Skeletal muscle tissue (tissue), 4 donors: Measurements from ENCODE around the gene SELPLG. TPM values are rescaled to one million over a fixed set of nuclear protein-coding genes. Genes with fewer than 3 reads are reported as not detected.

Experiments used
- H3K27ac ChIP-seq: one replicate; pipeline ENCODE4 v1.7.0; 2013; ENCODE audit warnings: mild to moderate bottlenecking, low read depth, low read length, inconsistent platforms
- H3K27me3 ChIP-seq, 3 donors: one replicate each; pipeline ENCODE4 v1.7.0; 2013; ENCODE audit warnings: low read length in 3 of 3; ENCODE audit not compliant: control insufficient read depth in 3 of 3, insufficient read depth in 3 of 3
- H3K36me3 ChIP-seq, 3 donors: one replicate each; pipeline ENCODE4 v1.7.0; 2013; ENCODE audit warnings: low read length in 3 of 3; ENCODE audit not compliant: control insufficient read depth in 3 of 3, insufficient read depth in 3 of 3
- H3K4me1 ChIP-seq, 3 donors: one replicate each; pipeline ENCODE4 v1.7.0; 2013; ENCODE audit warnings: low read length in 3 of 3, mild to moderate bottlenecking in 3 of 3; ENCODE audit not compliant: control insufficient read depth in 3 of 3, insufficient read depth in 3 of 3
- H3K4me3 ChIP-seq, 3 donors: one replicate each; pipeline ENCODE4 v1.7.0; 2013; ENCODE audit warnings: low read length in 3 of 3
- H3K9ac ChIP-seq, 3 donors: one replicate each; pipeline ENCODE4 v1.7.0; 2013; ENCODE audit warnings: low read length in 3 of 3, mild to moderate bottlenecking in 3 of 3, moderate library complexity in 2 of 3, low read depth in 1 of 3
- H3K9me3 ChIP-seq, 3 donors: one replicate each; pipeline ENCODE4 v1.7.0; 2013; ENCODE audit warnings: low read length in 3 of 3; ENCODE audit not compliant: control insufficient read depth in 3 of 3
- total RNA-seq: library from RNA; depleted of rRNA; stranded (reverse); fragments of >200 nt; gene quantifications from one replicate; pipeline ENCODE4 v1.2.3, GENCODE V29; 2014
- donor health status: Osteomylitis.

SELPLG gene
- total RNA-seq, 1 donor from 2014 or later = 3.7 TPM

DNA sequence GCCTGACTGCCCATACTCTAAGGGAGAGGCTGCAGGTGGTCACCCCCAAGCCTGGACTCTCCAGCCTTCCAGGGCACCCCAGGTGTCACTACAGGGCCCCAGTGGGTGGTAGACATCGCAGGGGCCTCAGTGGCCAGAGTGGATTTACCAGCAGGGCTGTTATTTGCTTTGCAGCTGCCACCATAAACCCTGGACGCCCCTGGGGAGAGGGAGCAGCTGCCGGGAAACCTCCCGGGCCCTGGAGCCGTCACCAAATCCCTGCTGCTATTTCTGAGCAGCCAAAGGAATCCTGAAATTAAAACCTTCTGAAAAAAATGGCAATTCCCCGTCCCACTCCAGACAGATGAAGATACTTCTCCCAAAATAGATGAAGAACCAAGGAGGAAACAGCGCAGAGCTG, 49.7 kb downstream of the SELPLG start:
- H3K4me1 ChIP-seq = peaks cover 8 to 14% (median 9%) of the 10 kb centered on the region in 3 donors
- no peak overlapping the region for H3K27ac ChIP-seq
- no peaks in the 10 kb centered on the region for H3K36me3 ChIP-seq
- no peak overlapping the region for H3K9ac ChIP-seq
- no peaks in the 10 kb centered on the region for H3K9me3 ChIP-seq
- no peak overlapping the region for H3K4me3 ChIP-seq
- H3K27me3 ChIP-seq = no peaks in the 10 kb centered on the region

DNA sequence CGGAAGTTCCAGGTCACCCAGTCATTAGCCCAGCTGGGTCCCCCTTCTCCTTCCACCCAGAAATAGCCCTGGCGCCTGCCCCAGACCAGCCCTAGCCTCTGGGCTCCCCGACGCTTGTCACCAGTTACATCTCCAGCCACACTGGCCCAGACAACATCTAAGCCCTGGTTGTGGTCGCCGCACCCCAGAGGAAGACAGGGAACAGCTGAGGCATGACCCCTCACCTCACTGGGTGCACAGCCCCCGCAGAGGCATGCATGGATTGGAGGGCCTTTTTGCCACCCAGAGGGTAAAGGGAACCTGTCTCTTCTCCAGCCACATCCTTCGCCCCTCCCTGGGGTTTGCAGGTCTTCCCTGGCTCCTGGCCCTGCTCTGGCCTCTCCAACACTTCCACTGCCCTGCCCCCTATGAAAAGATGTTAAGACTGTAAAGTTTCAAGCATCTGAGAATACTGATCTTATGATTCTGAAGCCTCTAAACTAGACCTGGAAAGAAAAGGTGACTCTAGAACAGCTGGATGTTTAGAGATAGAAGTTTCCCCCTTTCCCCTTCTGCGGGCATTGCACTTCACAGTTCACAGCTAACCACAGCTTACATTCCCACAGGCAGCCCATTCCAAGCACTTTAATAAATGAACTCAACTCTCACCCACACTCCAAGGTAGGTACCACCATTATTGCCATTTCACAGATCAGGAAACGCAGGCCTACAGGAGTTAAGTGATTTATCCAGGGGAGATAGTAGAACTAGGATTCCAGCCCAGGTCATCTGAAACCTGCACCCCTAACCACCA, 50.5 kb downstream of the SELPLG start:
- no peak overlapping the region for H3K27ac ChIP-seq
- peaks cover 8 to 14% (median 9%) of the 10 kb centered on the region in 3 donors for H3K4me1 ChIP-seq
- no peaks in the 10 kb centered on the region for H3K9me3 ChIP-seq
- H3K9ac ChIP-seq = peak overlapping the region in 1 of 3 donors; percentile 25
- H3K36me3 ChIP-seq = no peaks in the 10 kb centered on the region
- H3K4me3 ChIP-seq = no peak overlapping the region
- H3K27me3 ChIP-seq = no peaks in the 10 kb centered on the region

DNA sequence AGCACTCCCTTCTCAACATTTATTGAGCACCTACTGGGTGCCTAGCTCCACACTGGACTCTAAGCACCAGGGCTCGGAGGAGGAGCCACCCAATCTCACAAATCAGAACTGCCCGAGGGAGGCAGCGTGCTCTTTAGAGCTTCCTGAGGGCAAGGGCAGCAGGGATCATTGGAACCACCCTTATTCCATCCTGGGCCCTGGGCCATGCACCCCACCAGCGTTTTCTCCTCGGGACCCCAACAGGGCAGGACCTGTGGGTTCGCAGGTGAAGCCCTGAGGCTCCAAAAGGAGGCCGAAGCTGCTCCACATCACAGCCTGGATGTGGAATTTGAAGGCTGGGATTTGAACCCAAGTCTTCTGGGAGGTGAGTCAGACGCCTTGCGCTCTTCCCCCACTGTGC, 51.2 kb downstream of the SELPLG start:
- Histone ChIP-seq H3K27ac (no peak overlapping the region), H3K4me3 (no peak overlapping the region), H3K27me3 (no peaks in the 10 kb centered on the region), H3K36me3 (no peaks in the 10 kb centered on the region), H3K9me3 (no peaks in the 10 kb centered on the region), H3K9ac (no peak overlapping the region), H3K4me1 (peaks cover 8 to 14% (median 9%) of the 10 kb centered on the region in 3 donors)

GRCh38 chr12:108581311-108582227, 52.1 kb downstream of the SELPLG start:
- H3K36me3 ChIP-seq = no peaks in the 10 kb centered on the region
- H3K4me3 ChIP-seq = no peak overlapping the region
- H3K4me1 ChIP-seq = peaks cover 8 to 15% (median 9%) of the 10 kb centered on the region in 3 donors
- H3K9me3 ChIP-seq = no peaks in the 10 kb centered on the region
- H3K9ac ChIP-seq = no peak overlapping the region
- H3K27me3 ChIP-seq = no peaks in the 10 kb centered on the region
- no peak overlapping the region for H3K27ac ChIP-seq

DNA sequence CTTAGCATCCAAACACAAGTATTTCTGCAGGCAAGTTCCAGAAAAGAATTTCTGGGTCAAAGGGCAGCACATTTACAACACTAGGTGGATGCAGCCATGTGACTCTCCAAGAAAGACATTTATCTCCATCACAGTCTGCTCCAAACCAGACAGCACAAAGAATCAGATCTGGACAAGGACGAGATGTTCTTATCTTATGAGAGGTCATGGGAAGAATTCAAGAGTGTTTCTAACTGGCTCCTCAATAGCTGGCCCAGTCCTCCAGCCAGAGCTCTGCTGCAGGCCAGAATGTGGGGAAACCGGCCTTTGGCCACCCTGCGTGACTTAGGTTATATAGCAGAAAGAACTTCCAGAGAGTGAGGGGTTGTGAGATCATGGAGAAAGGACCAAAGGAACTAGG, 53.2 kb downstream of the SELPLG start:
- no peak overlapping the region for H3K4me3 ChIP-seq
- H3K9me3 ChIP-seq = no peaks in the 10 kb centered on the region
- peaks cover 8 to 19% (median 9%) of the 10 kb centered on the region in 3 donors for H3K4me1 ChIP-seq
- no peak overlapping the region for H3K27ac ChIP-seq
- H3K36me3 ChIP-seq = no peaks in the 10 kb centered on the region
- H3K27me3 ChIP-seq = no peaks in the 10 kb centered on the region
- no peak overlapping the region for H3K9ac ChIP-seq

DNA sequence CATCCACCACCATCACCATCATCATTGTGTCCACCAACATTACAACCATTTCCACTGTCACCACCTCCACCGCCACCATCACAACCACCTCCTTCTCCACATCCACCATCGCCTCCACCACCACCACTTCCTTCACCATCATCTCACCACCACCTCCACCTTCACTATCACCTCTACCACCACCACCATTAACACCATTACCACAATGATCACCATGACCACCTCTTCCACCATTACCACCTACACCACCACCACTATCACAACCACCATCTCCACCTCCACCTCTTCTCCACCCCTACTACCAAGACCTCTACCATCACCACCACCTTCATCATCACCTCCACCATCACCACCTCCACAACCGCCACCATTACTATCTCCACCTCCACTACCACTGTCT, 54.9 kb downstream of the SELPLG start:
- Histone ChIP-seq H3K4me3 (no peak overlapping the region), H3K27ac (no peak overlapping the region), H3K4me1 (peaks cover 6 to 12% (median 7%) of the 10 kb centered on the region in 3 donors), H3K36me3 (no peaks in the 10 kb centered on the region), H3K9me3 (no peaks in the 10 kb centered on the region), H3K9ac (no peak overlapping the region), H3K27me3 (no peaks in the 10 kb centered on the region)

DNA sequence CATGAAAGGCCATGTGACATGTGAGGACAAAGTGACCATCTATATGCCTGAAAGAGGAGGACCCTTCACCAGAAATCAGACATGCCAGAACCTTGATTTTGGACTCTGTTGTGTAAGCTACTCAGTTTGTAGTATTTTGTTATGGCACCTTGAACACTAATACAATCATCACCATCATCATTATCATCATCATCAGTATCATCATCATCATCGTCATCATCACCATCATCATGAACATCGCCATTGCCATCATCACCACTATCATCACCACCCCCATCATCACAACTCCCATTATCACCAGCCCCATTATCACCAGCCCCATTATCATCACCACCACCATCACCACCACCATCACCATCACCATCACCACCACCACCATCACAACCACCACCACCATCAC, 55.4 kb downstream of the SELPLG start:
- H3K9me3 ChIP-seq = no peaks in the 10 kb centered on the region
- H3K9ac ChIP-seq = no peak overlapping the region
- H3K27me3 ChIP-seq = no peaks in the 10 kb centered on the region
- H3K4me1 ChIP-seq = peaks cover 3 to 7% (median 4%) of the 10 kb centered on the region in 3 donors
- no peak overlapping the region for H3K4me3 ChIP-seq
- no peak overlapping the region for H3K27ac ChIP-seq
- no peaks in the 10 kb centered on the region for H3K36me3 ChIP-seq

GRCh38 chr12:108577458-108577857, 56.2 kb downstream of the SELPLG start:
- Histone ChIP-seq H3K36me3 (no peaks in the 10 kb centered on the region), H3K4me1 (peaks cover 0 to 4% (median 0%) of the 10 kb centered on the region in 3 donors), H3K4me3 (no peak overlapping the region), H3K9me3 (no peaks in the 10 kb centered on the region), H3K9ac (no peak overlapping the region), H3K27me3 (no peaks in the 10 kb centered on the region), H3K27ac (no peak overlapping the region)

GRCh38 chr12:108576660-108577234, 56.9 kb downstream of the SELPLG start:
- no peaks in the 10 kb centered on the region for H3K9me3 ChIP-seq
- peak overlapping the region in 1 of 3 donors; percentile 33 for H3K9ac ChIP-seq
- no peaks in the 10 kb centered on the region for H3K36me3 ChIP-seq
- no peak overlapping the region for H3K4me3 ChIP-seq
- H3K27me3 ChIP-seq = no peaks in the 10 kb centered on the region
- no peak overlapping the region for H3K27ac ChIP-seq
- peaks cover 0 to 4% (median 0%) of the 10 kb centered on the region in 3 donors for H3K4me1 ChIP-seq
